ENCODE measurements around the gene PLSCR1. TPM values are rescaled to one million over a fixed set of nuclear protein-coding genes. Genes with fewer than 3 reads are reported as not detected.

Gene PLSCR1
- total RNA-seq, 4 donors from 2014 or later = 16.6 to 42.0 (median 23.9) TPM

DNA sequence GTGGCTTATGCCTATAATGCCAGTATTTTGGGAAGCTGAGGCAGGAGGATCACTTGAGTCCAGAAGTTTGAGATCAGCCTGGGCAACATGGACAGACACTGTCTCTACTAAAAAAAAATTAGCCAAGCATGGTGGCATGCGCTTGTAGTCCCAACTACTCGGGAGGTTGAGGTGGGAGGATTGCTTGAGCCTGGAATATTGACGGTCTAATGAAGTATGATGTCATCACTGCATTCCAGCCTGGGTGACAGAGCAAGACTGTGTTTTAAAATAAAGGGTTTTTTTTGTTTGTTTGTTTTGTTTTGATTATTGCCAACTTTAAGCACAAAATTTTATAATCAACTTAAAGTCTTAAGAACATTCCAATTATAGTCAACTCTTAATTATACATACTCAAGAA is 6.8 kb downstream of the PLSCR1 start:
- no peak for TF ChIP-seq POLR2AphosphoS5 (IDR thresholded peaks at IDR 0.05)
- TF ChIP-seq POLR2A (IDR thresholded peaks at IDR 0.05) = no peak
- TF ChIP-seq EP300 (IDR thresholded peaks at IDR 0.05) = no peak
- TF ChIP-seq, protein P1, sequence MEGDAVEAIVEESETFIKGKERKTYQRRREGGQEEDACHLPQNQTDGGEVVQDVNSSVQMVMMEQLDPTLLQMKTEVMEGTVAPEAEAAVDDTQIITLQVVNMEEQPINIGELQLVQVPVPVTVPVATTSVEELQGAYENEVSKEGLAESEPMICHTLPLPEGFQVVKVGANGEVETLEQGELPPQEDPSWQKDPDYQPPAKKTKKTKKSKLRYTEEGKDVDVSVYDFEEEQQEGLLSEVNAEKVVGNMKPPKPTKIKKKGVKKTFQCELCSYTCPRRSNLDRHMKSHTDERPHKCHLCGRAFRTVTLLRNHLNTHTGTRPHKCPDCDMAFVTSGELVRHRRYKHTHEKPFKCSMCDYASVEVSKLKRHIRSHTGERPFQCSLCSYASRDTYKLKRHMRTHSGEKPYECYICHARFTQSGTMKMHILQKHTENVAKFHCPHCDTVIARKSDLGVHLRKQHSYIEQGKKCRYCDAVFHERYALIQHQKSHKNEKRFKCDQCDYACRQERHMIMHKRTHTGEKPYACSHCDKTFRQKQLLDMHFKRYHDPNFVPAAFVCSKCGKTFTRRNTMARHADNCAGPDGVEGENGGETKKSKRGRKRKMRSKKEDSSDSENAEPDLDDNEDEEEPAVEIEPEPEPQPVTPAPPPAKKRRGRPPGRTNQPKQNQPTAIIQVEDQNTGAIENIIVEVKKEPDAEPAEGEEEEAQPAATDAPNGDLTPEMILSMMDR (IDR thresholded peaks at IDR 0.05) = no peak
- no peak for DNase-seq (ENCODE audit: low spot score in 2 of 2)
- peaks cover 44% of the 10 kb centered on the region for H3K4me1 ChIP-seq
- H3K27ac ChIP-seq = no peak overlapping the region
- H3K4me3 ChIP-seq = no peak overlapping the region
- 92% methylated on average over 3 of the region's 3 CpGs for WGBS
- no peaks in the 10 kb centered on the region for H3K27me3 ChIP-seq
- H3K9me3 ChIP-seq = no peaks in the 10 kb centered on the region
- H3K36me3 ChIP-seq = peaks cover 1% of the 10 kb centered on the region

DNA sequence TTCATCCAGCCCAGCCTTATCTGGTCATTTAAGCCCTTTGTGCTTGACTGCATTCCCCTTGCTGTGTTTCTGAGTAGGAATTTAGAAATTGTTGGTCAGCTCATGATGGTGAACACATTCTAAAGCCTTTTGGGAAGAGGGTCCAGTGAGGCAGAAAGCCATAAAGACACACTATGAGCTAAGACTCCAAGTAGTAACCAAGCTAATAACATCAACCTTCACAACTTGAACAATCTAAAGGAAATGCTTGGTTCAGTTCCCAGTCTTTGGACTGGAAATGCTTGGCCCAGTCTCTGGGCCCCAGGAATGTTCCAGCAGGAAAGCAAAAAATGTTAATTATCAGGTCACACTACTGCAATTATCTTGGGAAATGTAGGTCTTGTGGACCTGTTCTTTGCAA is 7.7 kb downstream of the PLSCR1 start:
- TF ChIP-seq, protein P1 (IDR thresholded peaks at IDR 0.05) = no peak
- TF ChIP-seq EP300 (IDR thresholded peaks at IDR 0.05) = no peak
- H3K27me3 ChIP-seq = no peaks in the 10 kb centered on the region
- peaks cover 6% of the 10 kb centered on the region for H3K36me3 ChIP-seq
- H3K4me3 ChIP-seq = no peak overlapping the region
- no peak for DNase-seq (ENCODE audit: low spot score in 2 of 2)
- peaks cover 34% of the 10 kb centered on the region for H3K4me1 ChIP-seq
- H3K27ac ChIP-seq = no peak overlapping the region
- no peaks in the 10 kb centered on the region for H3K9me3 ChIP-seq

DNA sequence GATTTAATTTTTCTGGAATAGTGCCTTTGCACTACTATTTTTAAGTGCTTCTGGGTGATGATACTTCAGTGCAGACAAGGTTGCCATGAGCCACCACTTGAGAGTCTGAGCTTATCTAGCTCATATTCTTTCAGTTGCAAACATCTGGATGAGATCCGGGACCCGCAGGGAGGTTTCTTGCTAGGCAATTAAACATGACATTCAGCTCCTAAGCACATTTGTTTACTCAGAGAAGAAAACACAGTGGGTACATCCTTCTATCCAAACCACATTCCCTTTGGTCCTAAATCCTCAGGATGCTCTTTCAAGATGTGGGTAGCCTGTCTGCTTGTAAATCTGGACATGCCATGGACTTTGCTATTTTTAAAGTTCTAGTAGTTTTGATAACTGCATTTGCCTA is 12.0 kb downstream of the PLSCR1 start:
- Histone ChIP-seq H3K27ac (no peak overlapping the region), H3K27me3 (no peaks in the 10 kb centered on the region), H3K9me3 (no peaks in the 10 kb centered on the region), H3K4me3 (no peak overlapping the region), H3K4me1 (peaks cover 10% of the 10 kb centered on the region), H3K36me3 (peaks cover 34% of the 10 kb centered on the region)
- DNase-seq (ENCODE audit: low spot score in 2 of 2) = no peak
- WGBS = 74% methylated on average over 2 of the region's 2 CpGs
- TF ChIP-seq, protein P1 (IDR thresholded peaks at IDR 0.05) = no peak
- TF ChIP-seq POLR2AphosphoS5 (IDR thresholded peaks at IDR 0.05) = no peak
- TF ChIP-seq POLR2A (IDR thresholded peaks at IDR 0.05) = no peak
- TF ChIP-seq EP300 (IDR thresholded peaks at IDR 0.05) = no peak

DNA sequence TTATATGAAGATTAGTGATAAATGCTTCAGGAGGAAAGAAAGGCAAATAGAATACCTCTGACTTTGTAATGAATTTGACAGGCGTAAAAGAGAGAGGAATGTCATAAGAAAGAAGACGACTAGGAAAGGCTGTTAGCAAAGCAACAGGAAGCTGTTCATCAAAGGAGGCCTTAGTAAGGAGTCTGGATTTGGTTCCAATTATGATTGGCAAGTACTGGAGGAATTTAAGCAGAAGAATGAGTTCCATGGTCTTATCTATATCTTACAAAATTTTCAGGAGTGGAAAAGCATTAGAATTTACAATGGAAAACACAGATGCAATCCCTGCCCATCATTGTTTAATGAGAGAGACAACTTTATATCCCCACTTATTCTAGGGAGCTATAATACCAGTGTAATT is 13.8 kb downstream of the PLSCR1 start:
- H3K36me3 ChIP-seq = peaks cover 45% of the 10 kb centered on the region
- no peaks in the 10 kb centered on the region for H3K27me3 ChIP-seq
- 66% methylated on average over 2 of the region's 2 CpGs for WGBS
- H3K4me1 ChIP-seq = no peaks in the 10 kb centered on the region
- H3K27ac ChIP-seq = no peak overlapping the region
- DNase-seq (ENCODE audit: low spot score in 2 of 2) = no peak
- no peaks in the 10 kb centered on the region for H3K9me3 ChIP-seq
- no peak overlapping the region for H3K4me3 ChIP-seq
- no peak for TF ChIP-seq POLR2A (IDR thresholded peaks at IDR 0.05)
- no peak for TF ChIP-seq POLR2AphosphoS5 (IDR thresholded peaks at IDR 0.05)
- no peak for TF ChIP-seq EP300 (IDR thresholded peaks at IDR 0.05)
- TF ChIP-seq, protein P1 (IDR thresholded peaks at IDR 0.05) = no peak

DNA sequence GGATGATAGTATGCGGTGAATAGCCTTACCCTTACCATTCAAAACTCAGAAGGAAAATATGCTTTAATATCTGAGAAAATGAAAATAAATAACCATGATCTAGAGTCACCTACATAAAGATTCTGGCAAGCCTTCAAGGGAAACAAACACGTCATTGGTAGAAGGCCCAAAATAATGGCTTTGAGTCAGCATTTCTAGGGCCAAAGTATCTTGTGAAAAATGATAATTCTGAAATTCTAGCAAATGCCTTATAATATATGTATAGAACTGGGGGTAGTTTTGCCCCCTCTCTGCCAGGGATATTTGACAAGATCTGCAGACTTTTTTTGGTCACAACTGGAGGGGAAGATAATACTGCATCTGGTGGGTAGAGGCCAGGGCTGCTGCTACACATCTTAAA is 15.4 kb downstream of the PLSCR1 start:
- H3K4me1 ChIP-seq = no peaks in the 10 kb centered on the region
- no peaks in the 10 kb centered on the region for H3K27me3 ChIP-seq
- H3K9me3 ChIP-seq = no peaks in the 10 kb centered on the region
- peaks cover 50% of the 10 kb centered on the region for H3K36me3 ChIP-seq
- TF ChIP-seq, protein P1 (IDR thresholded peaks at IDR 0.05) = no peak
- TF ChIP-seq POLR2AphosphoS5 (IDR thresholded peaks at IDR 0.05) (no peak), POLR2A (IDR thresholded peaks at IDR 0.05) (no peak), EP300 (IDR thresholded peaks at IDR 0.05) (no peak)
- 67% methylated on average over 2 of the region's 2 CpGs for WGBS
- H3K27ac ChIP-seq = no peak overlapping the region
- no peak for DNase-seq (ENCODE audit: low spot score in 2 of 2)
- H3K4me3 ChIP-seq = no peak overlapping the region
